Neural cell (in vitro differentiated cells): ENCODE results near the gene CIT. TPM values are rescaled to one million over a fixed set of nuclear protein-coding genes. Genes with fewer than 3 reads are reported as not detected.

Source experiments
- H2AFZ ChIP-seq: fragments of 200-600, 300-800 bp; sonication (generic), shearing (Covaris generic); 2 replicates; pipeline ENCODE4 v1.6.0; 2014; ENCODE audit warnings: low read depth, mild to moderate bottlenecking, antibody characterized with exemption, low read length, moderate library complexity
- H3F3A ChIP-seq: fragments of 200-600 bp; shearing (Covaris generic); 2 replicates; pipeline ENCODE4 v1.6.1; 2016; ENCODE audit warnings: mild to moderate bottlenecking, moderate library complexity, mixed read lengths, antibody characterized with exemption, low read length; ENCODE audit not compliant: insufficient read depth, poor library complexity, severe bottlenecking
- H3K27ac ChIP-seq: fragments of 200-600, 300-800 bp; sonication (generic), shearing (Covaris generic); 2 replicates; pipeline ENCODE4 v1.5.1; 2014; ENCODE audit warnings: mild to moderate bottlenecking, low read length, moderate library complexity
- H3K27me3 ChIP-seq: fragments of 300-800, 200-600 bp; sonication (generic), shearing (Covaris generic); 2 replicates; pipeline ENCODE4 v1.6.0; 2014; ENCODE audit warnings: mild to moderate bottlenecking, low read depth, low read length, moderate library complexity; ENCODE audit not compliant: insufficient read depth
- H3K36me3 ChIP-seq: fragments of 300-800, 200-600 bp; sonication (generic), shearing (Covaris generic); 2 replicates; pipeline ENCODE4 v1.5.1; 2014; ENCODE audit warnings: mild to moderate bottlenecking, antibody characterized with exemption, low read length, moderate library complexity; ENCODE audit not compliant: insufficient read depth
- H3K4me2 ChIP-seq: fragments of 300-800, 200-600 bp; sonication (generic), shearing (Covaris generic); 2 replicates; pipeline ENCODE4 v1.6.0; 2014; ENCODE audit warnings: mild to moderate bottlenecking, low read length
- H3K4me3 ChIP-seq: fragments of 300-800, 200-600 bp; sonication (generic), shearing (Covaris generic); 2 replicates; pipeline ENCODE4 v1.5.1; 2014; ENCODE audit warnings: mild to moderate bottlenecking, low read length, moderate library complexity
- H3K79me2 ChIP-seq: fragments of 200-600 bp; shearing (Covaris generic); replicated peaks from 2 replicates; pipeline ENCODE4 v1.6.0; 2014; ENCODE audit warnings: mild to moderate bottlenecking, low read length, moderate library complexity; ENCODE audit not compliant: insufficient read depth
- H3K9ac ChIP-seq: fragments of 300-800, 200-600 bp; sonication (generic), shearing (Covaris generic); 2 replicates; pipeline ENCODE4 v1.6.1; 2016; ENCODE audit warnings: mild to moderate bottlenecking, low read length, mixed read lengths
- H3K9me2 ChIP-seq: fragments of 200-600 bp; shearing (Covaris generic); 2 replicates; pipeline ENCODE4 v1.6.1; 2016; ENCODE audit warnings: mild to moderate bottlenecking, low read length, mixed read lengths; ENCODE audit not compliant: insufficient read depth
- H3K9me3 ChIP-seq: fragments of 200-600, 300-800 bp; sonication (generic), shearing (Covaris generic); 2 replicates; pipeline ENCODE4 v1.6.1; 2016; ENCODE audit warnings: mild to moderate bottlenecking, mixed run types, low read length, moderate library complexity, mixed read lengths
- H4K20me1 ChIP-seq: fragments of 200-600 bp; shearing (Covaris generic); 2 replicates; pipeline ENCODE4 v1.6.1; 2016; ENCODE audit warnings: mild to moderate bottlenecking, mixed run types; ENCODE audit not compliant: insufficient read depth
- CTCF ChIP-seq: fragments of 450-650 bp; IDR thresholded peaks from 2 replicates; pipeline ENCODE4 v1.5.1; 2014; ENCODE audit warnings: antibody characterized with exemption, mild to moderate bottlenecking, moderate library complexity; ENCODE audit not compliant: poor library complexity, severe bottlenecking
- EP300 ChIP-seq: fragments of 450-650 bp; conservative IDR thresholded peaks from 2 replicates; pipeline ENCODE4 v1.6.1; 2014; ENCODE audit warnings: antibody characterized with exemption, mild to moderate bottlenecking, moderate library complexity; ENCODE audit not compliant: poor library complexity, severe bottlenecking
- EZH2 ChIP-seq: fragments of 200-600, 300-800 bp; shearing (Covaris generic), sonication (generic); IDR thresholded peaks from 2 replicates; pipeline ENCODE4 v1.6.1; 2014; ENCODE audit warnings: antibody characterized with exemption, low read length, borderline replicate concordance, mild to moderate bottlenecking; ENCODE audit not compliant: insufficient read depth, poor library complexity, severe bottlenecking
- MXI1 ChIP-seq: fragments of 450-650 bp; conservative IDR thresholded peaks from 2 replicates; pipeline ENCODE4 v1.6.1; 2014; ENCODE audit warnings: antibody characterized with exemption, mild to moderate bottlenecking; ENCODE audit not compliant: poor library complexity, severe bottlenecking
- POLR2AphosphoS5 ChIP-seq: IDR thresholded peaks from 2 replicates; pipeline ENCODE4 v1.6.1; 2012
- RAD21 ChIP-seq: fragments of 450-650 bp; conservative IDR thresholded peaks from 2 replicates; pipeline ENCODE4 v1.6.1; 2014; ENCODE audit warnings: antibody characterized with exemption, mild to moderate bottlenecking, moderate library complexity
- REST ChIP-seq: IDR thresholded peaks from 2 replicates; pipeline ENCODE4 v1.6.1; 2012; ENCODE audit warnings: borderline replicate concordance
- SMC3 ChIP-seq: fragments of 450-650 bp; conservative IDR thresholded peaks from 2 replicates; pipeline ENCODE4 v1.6.1; 2014; ENCODE audit warnings: antibody characterized with exemption, mild to moderate bottlenecking, moderate library complexity; ENCODE audit not compliant: poor library complexity
- TAF1 ChIP-seq: IDR thresholded peaks from 2 replicates; pipeline ENCODE4 v1.6.1; 2012; ENCODE audit warnings: low read depth
- polyA plus RNA-seq: library from polyadenylated mRNA; depleted of rRNA; stranded (reverse); fragments of >200 nt; gene quantifications from 2 replicates; pipeline ENCODE4 v1.2.3, GENCODE V29; 2014

CIT gene
- polyA plus RNA-seq, 1 donor from 2014 or later = 3.3 TPM

GRCh38 chr12:119817546-119818343, 59.4 kb downstream of the CIT start:
- Histone ChIP-seq H4K20me1 (no peaks in the 10 kb centered on the region), H3K27me3 (no peaks in the 10 kb centered on the region)

GRCh38 chr12:119809023-119809422, 68.1 kb downstream of the CIT start:
- no peaks in the 10 kb centered on the region for H3K79me2 ChIP-seq
- no peaks in the 10 kb centered on the region for H4K20me1 ChIP-seq
- TF ChIP-seq TAF1 (no peak), POLR2AphosphoS5 (no peak), CTCF (no peak), MXI1 (no peak)
- no peaks in the 10 kb centered on the region for H3F3A ChIP-seq
- no peaks in the 10 kb centered on the region for H3K27me3 ChIP-seq
- H3K36me3 ChIP-seq = no peaks in the 10 kb centered on the region
- no peak overlapping the region for H2AFZ ChIP-seq
- H3K4me2 ChIP-seq = no peak overlapping the region
- H3K27ac ChIP-seq = no peak overlapping the region
- no peak overlapping the region for H3K4me3 ChIP-seq
- H3K9me3 ChIP-seq = no peaks in the 10 kb centered on the region
- H3K9me2 ChIP-seq = no peaks in the 10 kb centered on the region
- H3K9ac ChIP-seq = no peak overlapping the region

More at GRCh38 chr12:119817546-119818343, 59.4 kb downstream of the CIT start:
- no peak overlapping the region for H2AFZ ChIP-seq
- no peak overlapping the region for H3K9ac ChIP-seq
- H3K9me3 ChIP-seq = no peaks in the 10 kb centered on the region
- TF ChIP-seq RAD21 (no peak), POLR2AphosphoS5 (no peak), TAF1 (no peak), SMC3 (no peak), EP300 (no peak), MXI1 (no peak), REST (no peak), EZH2 (no peak), CTCF (no peak)
- H3K4me2 ChIP-seq = no peak overlapping the region
- H3K27ac ChIP-seq = no peak overlapping the region
- no peaks in the 10 kb centered on the region for H3K9me2 ChIP-seq
- H3K36me3 ChIP-seq = no peaks in the 10 kb centered on the region
- H3K79me2 ChIP-seq = no peaks in the 10 kb centered on the region
- no peak overlapping the region for H3K4me3 ChIP-seq
- H3F3A ChIP-seq = no peaks in the 10 kb centered on the region
